Measurements from ENCODE around the gene FKRP. TPM values are rescaled to one million over a fixed set of nuclear protein-coding genes. Genes with fewer than 3 reads are reported as not detected.

The FKRP gene
- polyA plus RNA-seq, 2 of the 4 experiments (the other 2 are of a cell fraction): 14.7 to 18.8 TPM

DNA sequence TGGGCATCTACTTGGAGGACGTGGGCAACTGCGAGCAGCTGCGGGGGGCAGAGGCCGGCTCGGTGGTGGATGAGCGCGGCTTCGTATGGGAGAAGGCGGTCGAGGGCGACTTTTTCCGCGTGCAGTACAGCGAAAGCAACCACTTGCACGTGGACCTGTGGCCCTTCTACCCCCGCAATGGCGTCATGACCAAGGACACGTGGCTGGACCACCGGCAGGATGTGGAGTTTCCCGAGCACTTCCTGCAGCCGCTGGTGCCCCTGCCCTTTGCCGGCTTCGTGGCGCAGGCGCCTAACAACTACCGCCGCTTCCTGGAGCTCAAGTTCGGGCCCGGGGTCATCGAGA, 10.7 kb downstream of the FKRP start:
- ChIA-PET CTCF (interaction anchor here (0.6 to 28.2 kb wide), 21 partner anchors 9 to 369 kb away, joined by 3 to 1222 read pairs (median 5); partner anchors contain the start of genes AP2S1, FKRP and SLC1A5), POLR2A (no interaction called here)
- FAIRE-seq: no peak

GRCh38 chr19:46759206-46759605, 13.3 kb downstream of the FKRP start:
- TF ChIP-seq HDAC2 (IDR thresholded peaks at IDR 0.05): no peak
- TF ChIP-seq EHF (CRISPR knock-in tag; IDR thresholded peaks at IDR 0.05): no peak
- TF ChIP-seq FOSB (CRISPR knock-in tag; IDR thresholded peaks at IDR 0.05): no peak
- TF ChIP-seq NR3C1 (IDR thresholded peaks at IDR 0.05): no peak
- no peak for TF ChIP-seq EHMT2 (IDR thresholded peaks at IDR 0.05; ENCODE audit: low read depth)
- no peak for TF ChIP-seq CBX2 (IDR thresholded peaks at IDR 0.05; ENCODE audit: borderline replicate concordance, low read depth)
- TF ChIP-seq RNF2 (IDR thresholded peaks at IDR 0.05; ENCODE audit: borderline replicate concordance, low read depth): no peak
- no peak for TF ChIP-seq HOXB5 (CRISPR knock-in tag; IDR thresholded peaks at IDR 0.05)
- no peak for TF ChIP-seq ATOH8 (CRISPR knock-in tag; IDR thresholded peaks at IDR 0.05; ENCODE audit: low read depth)
- no peak for TF ChIP-seq NPAS2 (CRISPR knock-in tag; IDR thresholded peaks at IDR 0.05; ENCODE audit: borderline replicate concordance)
- TF ChIP-seq, protein P1, sequence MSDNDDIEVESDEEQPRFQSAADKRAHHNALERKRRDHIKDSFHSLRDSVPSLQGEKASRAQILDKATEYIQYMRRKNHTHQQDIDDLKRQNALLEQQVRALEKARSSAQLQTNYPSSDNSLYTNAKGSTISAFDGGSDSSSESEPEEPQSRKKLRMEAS (IDR thresholded peaks at IDR 0.05): no peak
- no peak for TF ChIP-seq REST (IDR thresholded peaks at IDR 0.05)
- TF ChIP-seq ZSCAN20 (CRISPR knock-in tag; IDR thresholded peaks at IDR 0.05): no peak
- no peak for TF ChIP-seq RCOR1 (IDR thresholded peaks at IDR 0.05; ENCODE audit: low read depth, low read length)
- no peak for TF ChIP-seq HMGXB4 (CRISPR knock-in tag; IDR thresholded peaks at IDR 0.05; ENCODE audit: borderline replicate concordance)
- no peak for TF ChIP-seq SMC3 (IDR thresholded peaks at IDR 0.05)
- TF ChIP-seq PHF8 (IDR thresholded peaks at IDR 0.05; ENCODE audit: borderline replicate concordance, low read depth): no peak
- no peak for TF ChIP-seq CHD2 (IDR thresholded peaks at IDR 0.05; ENCODE audit: low read length, partially characterized antibody)
- no peak for TF ChIP-seq RAD21 (conservative IDR thresholded peaks at IDR 0.05 in 1 of 2, IDR thresholded peaks at IDR 0.05 in 1 of 2)
- Histone ChIP-seq H3K4me3 (no peak overlapping the region), H3K9me3 (no peaks in the 10 kb centered on the region), H3K27ac (peak overlapping the region; percentile 27 to 70; a peak in 5 of 6 replicates), H3K4me2 (no peak overlapping the region), H3K4me1 (peaks cover 21% of the 10 kb centered on the region)
- CTCF ChIA-PET: interaction anchor here (1.7 to 28.2 kb wide), 6 partner anchors 10 to 231 kb away, joined by 8 to 1222 read pairs (median 22); partner anchors contain the start of gene AP2S1
- DNase-seq (ENCODE audit: low read depth in 1 of 2, low spot score in 1 of 2) (no peak), FAIRE-seq (no peak), ATAC-seq (no peak)
- 90% methylated on average over 6 of the region's 6 CpGs for WGBS (ENCODE audit: missing lambda C conversion rate)
- POLR2A ChIA-PET: interaction anchor here (1.7 kb wide), 1 partner anchor 29 kb away, joined by 4 read pairs; the partner anchor contains the start of gene SLC1A5

More for the DNA sequence above, 10.7 kb downstream of the FKRP start:
- no peak for DNase-seq (ENCODE audit: low read depth in 1 of 2, low spot score in 1 of 2)
- ATAC-seq: no peak
- TF ChIP-seq CEBPB (IDR thresholded peaks at IDR 0.05): no peak
- no peak for TF ChIP-seq BHLHE40 (IDR thresholded peaks at IDR 0.05; ENCODE audit: low read depth, low read length)
- TF ChIP-seq CHD4 (IDR thresholded peaks at IDR 0.05; ENCODE audit: borderline replicate concordance): no peak
- no peak for TF ChIP-seq EP300 (IDR thresholded peaks at IDR 0.05)
- no peak for TF ChIP-seq MAFK (IDR thresholded peaks at IDR 0.05; ENCODE audit: partially characterized antibody)
- TF ChIP-seq TP53 (CRISPR knock-in tag; IDR thresholded peaks at IDR 0.05): no peak
- TF ChIP-seq CBX8 (IDR thresholded peaks at IDR 0.05): no peak
- no peak for TF ChIP-seq SMC3 (IDR thresholded peaks at IDR 0.05)
- TF ChIP-seq RFX5 (IDR thresholded peaks at IDR 0.05): no peak
- TF ChIP-seq, protein P2, sequence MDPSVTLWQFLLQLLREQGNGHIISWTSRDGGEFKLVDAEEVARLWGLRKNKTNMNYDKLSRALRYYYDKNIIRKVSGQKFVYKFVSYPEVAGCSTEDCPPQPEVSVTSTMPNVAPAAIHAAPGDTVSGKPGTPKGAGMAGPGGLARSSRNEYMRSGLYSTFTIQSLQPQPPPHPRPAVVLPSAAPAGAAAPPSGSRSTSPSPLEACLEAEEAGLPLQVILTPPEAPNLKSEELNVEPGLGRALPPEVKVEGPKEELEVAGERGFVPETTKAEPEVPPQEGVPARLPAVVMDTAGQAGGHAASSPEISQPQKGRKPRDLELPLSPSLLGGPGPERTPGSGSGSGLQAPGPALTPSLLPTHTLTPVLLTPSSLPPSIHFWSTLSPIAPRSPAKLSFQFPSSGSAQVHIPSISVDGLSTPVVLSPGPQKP (IDR thresholded peaks at IDR 0.05; ENCODE audit: low read depth, low read length): no peak
- TF ChIP-seq TFCP2L1 (CRISPR knock-in tag; IDR thresholded peaks at IDR 0.05): no peak
- no peak for TF ChIP-seq HOXB13 (CRISPR knock-in tag; IDR thresholded peaks at IDR 0.05; ENCODE audit: low read depth)
- TF ChIP-seq CBX2 (IDR thresholded peaks at IDR 0.05; ENCODE audit: borderline replicate concordance, low read depth): no peak
- no peak for TF ChIP-seq ZSCAN20 (CRISPR knock-in tag; IDR thresholded peaks at IDR 0.05)
- no peak for TF ChIP-seq RCOR1 (IDR thresholded peaks at IDR 0.05; ENCODE audit: low read depth, low read length)
- TF ChIP-seq MAZ (IDR thresholded peaks at IDR 0.05; ENCODE audit: borderline replicate concordance, low read depth, low read length): no peak
- no peak for TF ChIP-seq FOSL2 (IDR thresholded peaks at IDR 0.05)
- TF ChIP-seq FOSL2 (CRISPR knock-in tag; IDR thresholded peaks at IDR 0.05): no peak
- TF ChIP-seq JUNB (IDR thresholded peaks at IDR 0.05): no peak
- Histone ChIP-seq H3K27ac (no peak overlapping the region), H3K4me2 (no peak overlapping the region), H3K4me1 (peaks cover 21% of the 10 kb centered on the region), H3K4me3 (no peak overlapping the region), H3K9me3 (no peaks in the 10 kb centered on the region)
- 88% methylated on average over 30 of the region's 30 CpGs for WGBS (ENCODE audit: missing lambda C conversion rate)

Data from A549 (cell line).